GM18499 (cell line): ENCODE measurements around the gene RALGAPA2.

Experiments used
- ATAC-seq: cut with Tn5 transposase; IDR thresholded peaks from one replicate; pipeline ENCODE4 v1.9.1; 2021; ENCODE audit warnings: moderate number of reproducible peaks; ENCODE audit not compliant: insufficient read depth, unreplicated experiment

RALGAPA2 gene

GRCh38 chr20:20637998-20638725 lies 74.3 kb downstream of the RALGAPA2 start:
- no peak for ATAC-seq

DNA sequence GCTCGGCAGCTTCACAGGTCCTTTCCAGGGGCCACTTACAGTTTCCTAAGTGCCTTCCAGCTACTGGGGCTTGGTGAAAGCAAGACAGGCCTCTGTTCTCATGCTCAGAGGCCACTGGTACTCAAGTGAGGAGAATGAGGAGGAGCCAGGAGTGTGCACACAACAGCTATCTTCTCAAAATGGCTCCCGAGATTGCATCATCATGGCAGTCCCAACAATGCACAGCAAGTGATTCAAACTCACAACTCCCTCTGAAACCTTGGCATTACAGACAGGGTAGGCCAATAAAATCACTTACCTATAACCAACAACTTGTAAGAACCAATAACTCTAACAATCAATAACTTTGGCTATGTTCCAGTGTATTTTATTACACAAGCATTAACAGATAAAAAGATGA lies 77.4 kb downstream of the RALGAPA2 start:
- ATAC-seq, result no peak

- no peak for ATAC-seq
Measured at GRCh38 chr20:20632644-20633043, 79.8 kb downstream of the RALGAPA2 start.

DNA sequence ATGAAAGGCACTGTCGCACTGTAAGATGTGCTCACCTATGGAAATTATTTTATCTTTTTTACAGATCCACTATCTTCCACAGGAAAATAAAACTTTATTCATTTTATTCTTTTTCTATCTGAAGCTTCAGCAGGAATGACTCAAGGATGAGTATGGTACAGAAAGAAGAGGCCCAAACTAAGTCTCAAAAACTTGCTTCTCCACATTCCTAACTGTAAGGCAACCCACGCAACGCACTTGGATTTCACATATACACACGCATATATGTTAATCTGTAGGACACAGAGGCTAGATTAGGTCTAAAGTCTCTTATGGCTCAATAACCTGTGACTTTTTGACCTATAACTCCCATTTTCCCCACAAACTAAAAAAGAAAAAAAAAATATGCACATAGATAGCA lies 81.9 kb downstream of the RALGAPA2 start:
- no peak for ATAC-seq

DNA sequence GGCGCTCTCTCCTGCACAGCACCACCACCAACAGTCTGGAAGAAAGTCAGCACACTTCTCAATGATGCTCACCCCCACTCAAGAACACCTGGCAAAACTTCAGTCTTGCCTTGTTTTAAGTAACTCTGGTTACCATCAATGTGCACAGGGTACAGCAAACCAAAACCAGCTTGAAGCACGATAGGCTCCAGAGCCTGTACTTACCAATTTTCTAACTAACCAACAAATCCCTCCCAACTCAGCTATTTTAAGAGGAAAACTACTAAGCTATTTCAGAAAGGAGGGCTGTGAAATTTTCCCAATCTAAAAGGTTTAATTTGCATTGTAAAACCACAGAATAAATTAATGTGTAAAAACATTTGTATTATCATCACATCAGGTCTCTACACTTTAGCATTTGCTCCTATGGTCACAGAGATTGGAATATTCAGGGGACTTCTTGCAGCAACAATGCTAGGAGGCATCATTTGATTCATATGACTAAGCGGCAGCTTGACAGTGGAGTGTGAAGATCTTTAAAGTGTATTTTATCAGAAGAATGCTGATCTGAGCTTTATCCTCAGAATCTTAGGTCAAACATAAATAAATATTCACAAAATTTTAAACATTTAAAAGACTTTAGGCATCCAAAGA lies 82.8 kb downstream of the RALGAPA2 start:
- no peak for ATAC-seq

DNA sequence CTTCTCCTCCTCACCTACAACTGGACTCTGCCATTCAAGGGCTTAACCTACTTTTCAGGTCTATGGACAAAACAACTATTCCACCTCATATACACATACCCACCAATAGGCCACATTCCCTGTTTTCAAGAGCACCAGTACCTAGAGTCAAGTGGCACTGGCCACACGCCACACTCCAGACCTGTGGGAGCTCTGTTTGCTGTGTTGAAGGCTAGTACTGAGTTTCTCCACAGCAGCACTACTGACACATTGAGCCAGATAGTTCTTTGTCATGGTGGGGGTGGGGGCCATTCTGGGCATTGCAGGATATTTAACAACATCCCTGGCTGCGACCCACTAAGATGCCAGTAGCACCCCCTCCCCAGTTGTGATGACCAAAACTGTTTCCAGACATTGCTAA lies 84.1 kb downstream of the RALGAPA2 start:
- no peak for ATAC-seq

DNA sequence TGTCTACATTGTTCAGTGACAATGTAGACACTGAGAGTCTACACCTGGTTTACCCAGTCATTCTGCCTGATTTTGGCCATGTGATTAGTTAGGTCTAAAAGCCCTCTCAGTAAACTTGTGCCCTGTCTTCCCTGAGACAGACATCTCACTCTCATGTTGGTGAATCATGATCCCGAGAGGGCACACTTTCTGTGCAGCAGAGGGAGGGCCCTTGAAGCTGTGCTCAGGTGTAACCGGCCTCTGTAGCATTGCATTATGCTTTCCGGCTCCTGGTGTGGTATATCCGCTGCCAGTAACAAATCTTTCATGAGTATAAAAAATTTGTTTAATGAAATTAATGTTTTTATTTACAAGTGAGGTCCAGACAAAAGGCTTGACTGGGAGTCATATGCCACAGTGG lies 85.0 kb downstream of the RALGAPA2 start:
- ATAC-seq, result no peak

- ATAC-seq, result no peak
Measured at GRCh38 chr20:20624914-20625313, 87.5 kb downstream of the RALGAPA2 start.

GRCh38 chr20:20621195-20621594 lies 91.2 kb downstream of the RALGAPA2 start:
- no peak for ATAC-seq

DNA sequence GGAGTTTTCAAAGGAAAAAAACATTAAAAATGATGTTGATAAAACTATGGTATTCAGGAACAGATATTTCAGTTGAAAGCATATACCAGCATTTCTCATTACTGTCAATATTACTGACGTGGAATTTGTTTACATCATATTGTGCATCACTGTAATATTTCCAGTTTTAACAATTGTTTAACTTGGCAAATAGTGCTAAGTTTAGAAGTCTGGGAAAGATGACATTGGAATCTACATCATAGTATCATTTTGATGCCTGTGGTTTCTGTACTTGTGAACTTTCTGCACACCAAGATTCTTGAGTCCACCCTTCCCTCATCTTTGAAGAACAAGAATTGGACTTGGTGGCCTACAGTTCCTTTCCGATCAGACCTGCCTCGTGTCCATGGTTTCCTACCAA lies 98.1 kb downstream of the RALGAPA2 start:
- ATAC-seq, result no peak

GRCh38 chr20:20612251-20612650 lies 100.2 kb downstream of the RALGAPA2 start:
- no peak for ATAC-seq

GRCh38 chr20:20611167-20611566 lies 101.3 kb downstream of the RALGAPA2 start:
- no peak for ATAC-seq

DNA sequence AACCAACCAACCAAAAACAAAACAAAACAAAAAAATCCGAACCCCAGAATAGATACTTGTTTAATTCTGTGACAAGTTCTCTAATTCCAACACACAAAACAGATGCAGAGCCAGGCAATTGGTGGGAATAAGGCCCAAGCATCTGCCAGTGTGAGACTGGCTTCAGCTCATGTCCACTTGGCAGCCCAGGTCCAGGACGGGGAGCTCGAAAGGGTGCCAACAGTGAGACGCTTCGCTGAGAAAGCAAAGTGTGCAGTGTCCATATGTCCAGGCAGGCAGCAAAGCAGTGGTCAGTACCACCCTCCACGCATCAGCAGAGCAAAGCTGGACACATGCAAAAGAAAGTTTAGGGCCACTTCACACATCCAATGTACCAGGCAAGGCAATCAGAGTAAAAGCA lies 102.9 kb downstream of the RALGAPA2 start:
- ATAC-seq, result no peak

GRCh38 chr20:20608641-20609040 lies 103.8 kb downstream of the RALGAPA2 start:
- ATAC-seq, result no peak

- ATAC-seq, result no peak
Measured at GRCh38 chr20:20608041-20608440, 104.4 kb downstream of the RALGAPA2 start.

DNA sequence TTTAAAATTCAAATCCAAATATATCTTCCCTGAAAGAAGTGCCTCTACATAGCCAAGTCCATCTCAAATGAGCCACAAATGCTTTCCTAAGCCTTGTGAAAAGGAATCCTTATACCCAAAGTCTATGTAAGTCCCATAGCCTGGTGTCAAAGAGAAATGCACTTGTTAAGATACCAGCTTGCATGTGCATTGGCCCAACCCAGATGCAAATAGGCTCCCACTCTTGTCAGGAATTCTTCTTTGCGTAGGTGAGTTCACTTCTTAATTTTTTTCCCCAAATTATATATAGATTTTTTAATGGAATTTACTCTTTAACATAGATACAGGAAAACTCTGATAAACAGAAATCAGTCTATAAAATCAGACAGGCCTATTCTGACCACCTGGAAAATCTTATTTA lies 105.6 kb downstream of the RALGAPA2 start:
- no peak for ATAC-seq

DNA sequence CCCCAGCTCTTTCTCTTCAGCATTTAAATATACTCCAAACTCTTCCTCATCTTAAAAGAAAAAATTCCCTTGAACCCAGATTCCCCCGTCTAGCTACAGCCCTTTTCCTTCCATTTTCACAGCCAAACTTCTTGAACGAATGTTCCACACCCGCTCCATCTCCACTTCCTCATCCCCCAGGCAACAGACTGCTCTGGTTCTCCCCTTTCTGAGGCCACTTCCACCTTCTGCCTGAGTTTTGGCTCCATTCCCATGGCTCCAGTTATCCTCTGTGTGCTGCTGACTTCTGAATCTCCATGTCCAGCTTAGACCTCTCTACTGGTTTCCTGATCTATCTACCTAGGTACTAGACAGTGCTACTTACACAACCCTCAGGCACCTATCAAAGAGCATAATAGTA lies 106.4 kb downstream of the RALGAPA2 start:
- no peak for ATAC-seq

- ATAC-seq, result no peak
Measured at GRCh38 chr20:20604907-20605306, 107.5 kb downstream of the RALGAPA2 start.

DNA sequence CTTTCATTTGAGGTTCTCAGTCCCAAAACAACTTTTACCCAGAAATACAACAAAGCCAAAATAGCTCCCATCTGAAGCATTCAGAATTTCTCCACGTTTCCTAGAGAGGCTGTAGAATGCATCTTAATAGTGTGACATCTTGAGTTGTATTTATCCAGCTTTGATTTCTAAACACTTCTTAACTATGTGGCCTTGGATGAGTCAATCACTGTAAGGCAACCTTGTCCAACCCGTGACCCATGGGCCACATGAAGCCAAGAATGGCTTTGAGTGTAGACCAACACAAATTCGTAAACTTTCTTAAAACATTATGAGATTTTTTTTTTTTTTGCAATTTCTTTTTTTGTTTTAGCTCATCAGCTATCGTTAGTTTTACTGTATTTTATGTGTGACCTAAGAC lies 108.1 kb downstream of the RALGAPA2 start:
- no peak for ATAC-seq

DNA sequence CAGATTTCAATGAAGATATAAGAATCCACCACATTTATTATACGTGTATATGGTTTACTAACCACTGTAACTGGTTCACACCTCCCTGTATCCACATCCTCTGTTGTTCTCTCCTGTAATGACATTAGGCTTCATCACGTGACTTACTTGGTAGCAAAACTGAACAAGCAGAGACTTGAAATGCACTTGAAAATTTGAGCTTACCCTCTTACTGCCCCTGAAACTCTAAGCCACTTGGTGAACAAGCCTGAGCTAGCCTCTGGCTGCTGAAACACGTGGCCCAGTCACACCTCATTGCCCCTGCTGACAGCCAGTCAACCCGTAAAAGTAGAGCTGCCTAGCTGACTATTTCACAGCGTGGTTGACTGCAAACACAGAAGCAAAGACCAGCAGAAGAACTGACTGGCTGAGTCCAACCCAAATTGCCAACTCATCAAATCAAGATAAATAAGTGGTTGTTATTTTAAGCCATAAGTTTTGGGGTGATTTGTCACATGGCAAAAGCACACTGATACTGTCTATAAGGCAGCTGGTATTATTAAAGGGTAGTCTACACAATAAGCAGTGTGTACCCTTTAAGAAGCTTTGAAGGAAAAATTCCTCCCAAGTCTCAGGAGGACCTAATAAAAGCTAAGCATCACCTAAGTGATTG lies 109.0 kb downstream of the RALGAPA2 start:
- peak; percentile 89 for ATAC-seq

- ATAC-seq, result no peak
Measured at GRCh38 chr20:20597966-20598365, 114.5 kb downstream of the RALGAPA2 start.

DNA sequence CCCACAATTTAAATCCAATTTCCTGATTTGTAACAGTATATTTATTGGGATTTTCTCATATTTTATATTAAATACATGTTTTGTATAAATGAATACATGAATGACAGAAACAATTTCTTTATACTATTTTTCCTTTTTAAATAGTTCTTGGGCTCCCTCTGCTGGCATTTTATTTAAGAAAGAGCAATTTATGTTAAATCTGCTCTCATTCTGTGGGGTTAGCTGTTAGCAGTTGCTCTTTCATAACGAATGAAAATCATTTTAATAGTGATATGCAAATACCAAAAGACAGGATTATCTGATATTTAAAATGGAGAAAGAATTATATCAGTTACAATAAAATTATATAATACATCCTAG lies 118.3 kb downstream of the RALGAPA2 start:
- ATAC-seq, result no peak
